MCF 10A (cell line): ENCODE results near the gene HDAC5. TPM values are rescaled to one million over a fixed set of nuclear protein-coding genes. Genes with fewer than 3 reads are reported as not detected.

Experiments used
- BruUV-seq: library from RNA; stranded (reverse); fragments of 400-500 nt; replicated peaks from 2 replicates; lab custom pipeline; 2021; lab: Mats Ljungman, UMichigan
- CTCF ChIA-PET: fragments of 300-600 bp; sonication (Branson Sonifier 250); formaldehyde crosslinking; extraction: SDS; loops from one replicate; lab custom pipeline; 2021; ENCODE audit warnings: antibody characterized with exemption, inconsistent platforms; lab: Yijun Ruan, JAX
- POLR2A ChIA-PET: fragments of 300-600, 350-650 bp; sonication (Branson Sonifier 250); formaldehyde crosslinking; extraction: SDS; loops from one replicate; lab custom pipeline; 2020; ENCODE audit warnings: antibody characterized with exemption, inconsistent platforms; lab: Yijun Ruan, JAX
- DNase-seq: peaks from one replicate; pipeline ENCODE4 v3.0.0-alpha.2; 2018; ENCODE audit not compliant: unreplicated experiment
- H3K27ac Mint-ChIP-seq: one replicate; pipeline ENCODE4 v1.8.0; 2022; ENCODE audit warnings: mild to moderate bottlenecking, low read depth, mixed read lengths; ENCODE audit not compliant: unreplicated experiment
- H3K27me3 Mint-ChIP-seq: one replicate; pipeline ENCODE4 v1.8.0; 2022; ENCODE audit warnings: mixed read lengths; ENCODE audit not compliant: insufficient read depth, unreplicated experiment
- H3K36me3 Mint-ChIP-seq: one replicate; pipeline ENCODE4 v1.8.0; 2022; ENCODE audit warnings: mild to moderate bottlenecking, moderate library complexity, mixed read lengths; ENCODE audit not compliant: insufficient read depth, unreplicated experiment
- H3K4me1 Mint-ChIP-seq: one replicate; pipeline ENCODE4 v1.8.0; 2022; ENCODE audit warnings: mixed read lengths; ENCODE audit not compliant: insufficient read depth, unreplicated experiment
- H3K4me3 Mint-ChIP-seq: one replicate; pipeline ENCODE4 v1.8.0; 2022; ENCODE audit warnings: mild to moderate bottlenecking, moderate library complexity, mixed read lengths; ENCODE audit not compliant: unreplicated experiment
- H3K9me3 Mint-ChIP-seq: one replicate; pipeline ENCODE4 v1.8.0; 2022; ENCODE audit warnings: mixed read lengths; ENCODE audit not compliant: unreplicated experiment
- CTCF ChIP-seq: fragments of 200-600 bp; IDR thresholded peaks from one replicate; pipeline ENCODE4 v1.8.0; 2022; ENCODE audit warnings: antibody characterized with exemption, mild to moderate bottlenecking; ENCODE audit not compliant: unreplicated experiment
- intact Hi-C: fragments of 100-400 bp; cut with micrococcal nuclease; formaldehyde crosslinking; loops from 2 replicates; pipeline ENCODE4 v1.14.1; 2022
- total RNA-seq: library from RNA; stranded (reverse); gene quantifications from 2 replicates; pipeline ENCODE4 v1.2.3, GENCODE V29; 2022

HDAC5 gene
- total RNA-seq, 1 experiment from 2014 or later, result 12.1 TPM

- H3K27me3 Mint-ChIP-seq, result no peaks in the 10 kb centered on the region
- POLR2A ChIA-PET, result interaction anchor here (2.1 kb wide), 1 partner anchor 11 kb away, joined by 6 read pairs; no protein-coding TSS in a partner anchor
- H3K36me3 Mint-ChIP-seq, result peaks cover 71% of the 10 kb centered on the region
- CTCF ChIA-PET, result no interaction called here
- no peaks in the 10 kb centered on the region for H3K9me3 Mint-ChIP-seq
- BruUV-seq, result no TSS peak
- intact Hi-C loops, result no loop called here
- no peak for DNase-seq
- TF ChIP-seq CTCF, result no peak
- no peak overlapping the region for H3K27ac Mint-ChIP-seq
- H3K4me1 Mint-ChIP-seq, result no peaks in the 10 kb centered on the region
- no peak overlapping the region for H3K4me3 Mint-ChIP-seq
Observed at GRCh38 chr17:44033861-44034408, 89.5 kb downstream of the HDAC5 start.

GRCh38 chr17:44030482-44030881 is 93.0 kb downstream of the HDAC5 start:
- CTCF ChIA-PET, result no interaction called here
- no TSS peak for BruUV-seq
- POLR2A ChIA-PET, result interaction anchor here (0.6 kb wide), 1 partner anchor 824 kb away, joined by 3 read pairs; no protein-coding TSS in a partner anchor

DNA sequence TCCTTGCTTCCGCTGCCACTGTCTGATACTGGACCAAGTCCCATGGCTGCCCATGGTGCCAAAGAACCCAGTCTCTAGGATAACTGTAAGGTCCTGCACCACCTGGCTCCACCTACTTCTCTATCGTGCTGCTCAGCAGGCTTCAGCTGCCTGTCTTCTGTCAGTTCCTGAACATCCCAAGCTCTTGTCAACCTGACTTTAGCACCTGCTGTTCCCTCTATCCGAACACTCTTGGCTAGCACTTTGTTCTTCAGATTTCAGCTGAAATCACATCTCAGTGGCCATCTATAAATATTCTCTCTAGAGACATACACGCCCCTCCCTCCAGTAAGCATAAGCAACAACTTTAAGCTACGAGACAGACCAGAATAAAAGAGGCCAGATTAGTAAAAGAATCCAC is 93.7 kb downstream of the HDAC5 start:
- BruUV-seq, result no TSS peak
- no peaks in the 10 kb centered on the region for H3K4me1 Mint-ChIP-seq
- intact Hi-C loops, result no loop called here
- TF ChIP-seq CTCF, result no peak
- POLR2A ChIA-PET, result interaction anchor here (0.6 kb wide), 1 partner anchor 824 kb away, joined by 3 read pairs; no protein-coding TSS in a partner anchor
- CTCF ChIA-PET, result interaction anchor here (0.8 kb wide), 1 partner anchor 151 kb away, joined by 4 read pairs; no protein-coding TSS in a partner anchor
- peaks cover 47% of the 10 kb centered on the region for H3K36me3 Mint-ChIP-seq
- DNase-seq, result no peak
- no peaks in the 10 kb centered on the region for H3K27me3 Mint-ChIP-seq
- no peak overlapping the region for H3K27ac Mint-ChIP-seq
- H3K9me3 Mint-ChIP-seq, result no peaks in the 10 kb centered on the region
- no peak overlapping the region for H3K4me3 Mint-ChIP-seq

More at GRCh38 chr17:44030482-44030881, 93.0 kb downstream of the HDAC5 start:
- no peaks in the 10 kb centered on the region for H3K27me3 Mint-ChIP-seq
- TF ChIP-seq CTCF, result no peak
- DNase-seq, result no peak
- H3K27ac Mint-ChIP-seq, result no peak overlapping the region
- no peak overlapping the region for H3K4me3 Mint-ChIP-seq
- intact Hi-C loops, result no loop called here
- H3K9me3 Mint-ChIP-seq, result no peaks in the 10 kb centered on the region
- peaks cover 50% of the 10 kb centered on the region for H3K36me3 Mint-ChIP-seq
- H3K4me1 Mint-ChIP-seq, result no peaks in the 10 kb centered on the region

Other genes starting within 250 kb of the HDAC5 start
- gene MPP2, start 216.1 kb downstream of the HDAC5 start, total RNA-seq, result not detected in 2 replicates
- gene PPY, start 181.2 kb downstream of the HDAC5 start, total RNA-seq, result not detected in 2 replicates
- gene PYY, start 169.7 kb downstream of the HDAC5 start, total RNA-seq, result not detected in 2 replicates
- gene NAGS, start 119.0 kb downstream of the HDAC5 start, total RNA-seq, result 0.88 and 1.6 TPM in 2 replicates
- 25.6 and 26.1 TPM in 2 replicates for gene TMEM101, start 108.7 kb downstream of the HDAC5 start, total RNA-seq
- gene LSM12, start 57.0 kb downstream of the HDAC5 start, total RNA-seq, result 87.9 and 101 TPM in 2 replicates
- 70.6 and 89.4 TPM in 2 replicates for gene G6PC3, start 52.9 kb downstream of the HDAC5 start, total RNA-seq
- gene HROB, start 18.3 kb upstream of the HDAC5 start, total RNA-seq, result 5.4 and 6.7 TPM in 2 replicates
- gene ASB16, start 47.1 kb upstream of the HDAC5 start, total RNA-seq, result not detected in 2 replicates
- 26.5 and 37.7 TPM in 2 replicates for gene TMUB2, start 63.3 kb upstream of the HDAC5 start, total RNA-seq
- gene ATXN7L3, start 76.2 kb upstream of the HDAC5 start, total RNA-seq, result 65.7 and 74.8 TPM in 2 replicates
- gene UBTF, start 96.0 kb upstream of the HDAC5 start, total RNA-seq, result 71.4 and 79.7 TPM in 2 replicates
- gene SLC4A1, start 144.5 kb upstream of the HDAC5 start, total RNA-seq, result not detected in 2 replicates
- 0.28 and 1.0 TPM in 2 replicates for gene RUNDC3A, start 185.0 kb upstream of the HDAC5 start, total RNA-seq
- 157 and 169 TPM in 2 replicates for gene SLC25A39, start 201.2 kb upstream of the HDAC5 start, total RNA-seq
- 143 and 144 TPM in 2 replicates for gene GRN, start 221.7 kb upstream of the HDAC5 start, total RNA-seq
- gene FAM171A2, start 240.2 kb upstream of the HDAC5 start, total RNA-seq, result 0.30 TPM in 1 of 2 replicates, not detected in the other